Measurements from ENCODE around the gene RAD51D. TPM values are rescaled to one million over a fixed set of nuclear protein-coding genes. Genes with fewer than 3 reads are reported as not detected.

The RAD51D gene
- total RNA-seq, result 19.7 and 21.4 TPM in 2 replicates

GRCh38 chr17:35119370-35120165 is at the start of gene RAD51D:
TSS of gene RAD51D (minus strand) at chr17:35119860. CDS start at chr17:35119613, 247 bp downstream.

DNA sequence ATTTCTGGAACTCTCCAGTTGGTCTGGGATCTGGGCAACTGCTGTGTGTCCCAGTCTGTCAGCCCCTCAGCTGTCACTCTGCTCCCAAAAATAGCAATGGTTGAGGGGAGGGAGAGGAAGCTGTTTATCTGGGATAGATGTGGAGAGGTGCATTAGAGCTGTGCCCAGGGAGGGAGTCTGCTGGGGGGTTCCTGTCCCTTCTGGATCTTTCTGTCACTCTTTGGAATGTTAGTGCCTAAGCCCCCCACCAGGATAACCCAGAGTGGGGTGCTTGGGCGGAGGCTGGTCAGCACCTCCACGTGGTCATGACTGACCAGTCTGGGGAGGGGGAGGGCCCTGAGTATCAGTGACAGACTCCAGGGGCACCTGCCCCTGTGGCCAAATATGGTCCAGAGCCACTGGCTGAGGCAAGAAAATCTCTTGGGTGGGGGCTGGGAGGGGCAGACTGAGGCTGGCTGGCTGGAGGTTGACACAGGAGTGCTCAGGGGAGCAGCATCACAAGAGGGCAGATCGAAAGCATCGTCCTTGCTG is 27.8 kb upstream of the RAD51D start, which contains the start of gene UNC45B:
Gene UNC45B (plus strand): TSS at position 443 of the 531 bp plus-strand sequence. CDS start 447 bp downstream, outside the sequence.

DNA sequence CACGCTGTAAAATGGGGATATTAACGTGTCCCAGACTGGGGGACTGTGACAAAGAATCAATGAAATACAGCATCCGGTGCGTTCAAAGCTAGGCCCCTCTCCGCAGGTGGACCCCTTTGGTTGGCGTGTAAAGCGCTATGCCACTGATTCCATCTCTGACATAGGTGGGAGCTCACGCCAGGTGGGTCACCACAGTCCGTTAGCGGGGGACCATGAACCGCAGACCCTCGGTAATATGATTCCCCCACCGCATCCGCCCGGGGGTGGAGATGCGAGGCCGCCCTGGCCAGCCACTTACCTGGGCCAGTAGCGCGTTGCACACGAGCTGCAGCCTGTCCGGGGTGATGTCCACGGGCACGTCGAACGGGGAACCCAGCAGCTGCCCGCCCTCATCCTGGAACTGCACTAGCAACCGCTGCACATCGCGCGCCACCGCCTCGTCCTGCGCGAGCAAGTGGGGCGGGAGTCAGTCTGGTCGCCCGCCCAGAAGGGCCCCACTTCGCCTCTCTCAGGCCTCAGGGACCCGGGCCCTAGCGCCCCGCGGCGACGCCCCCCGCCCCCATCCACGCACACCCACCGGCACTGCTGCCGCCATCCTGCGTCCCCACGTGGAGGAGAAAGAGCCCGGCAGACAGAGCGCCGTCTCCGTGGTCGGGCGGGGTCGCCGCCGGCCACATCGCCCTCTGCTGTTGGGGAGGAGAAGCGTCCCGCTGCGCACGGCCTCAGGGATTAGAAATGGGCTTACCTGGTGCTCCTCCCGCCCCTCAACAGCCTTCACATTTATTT is 22.2 kb upstream of the RAD51D start, which contains the start of gene NLE1:
Gene NLE1 (minus strand): TSS at position 623 of the 786 bp plus-strand sequence. CDS start 28 bp downstream, at position 595.

GRCh38 chr17:35121315-35121714 is 1.7 kb upstream of the RAD51D start, which contains the start of gene FNDC8:
TSS of gene FNDC8 (plus strand) at chr17:35121615. CDS start at chr17:35121694, 79 bp downstream.

GRCh38 chr17:35063514-35064223 is 56.0 kb downstream of the RAD51D start, which contains the start of gene RFFL:
TSS of gene RFFL (minus strand) at chr17:35063707. CDS start at chr17:35026553, 37,154 bp downstream.

Small RNA genes within 50 kb of the gene (small RNA-seq; reads per million reads assigned to genes)
- gene AC004223.1, result 0.93 reads per million, percentile 16 among the genes with 10 or more reads in this experiment
- gene RNU6-840P, result not detected

Other genes starting within 250 kb of the RAD51D start
- 3.0 and 3.2 TPM in 2 replicates for gene CCT6B, start 158.4 kb downstream of the RAD51D start, total RNA-seq
- gene ZNF830, start 158.3 kb downstream of the RAD51D start, total RNA-seq, result 8.1 and 9.1 TPM in 2 replicates
- gene LIG3, start 139.3 kb downstream of the RAD51D start, total RNA-seq, result 30.8 and 47.9 TPM in 2 replicates
- 11.7 and 16.1 TPM in 2 replicates for gene RFFL, start 56.2 kb downstream of the RAD51D start, total RNA-seq
- gene FNDC8, start 1.8 kb upstream of the RAD51D start, total RNA-seq, result not detected in 2 replicates
- 17.4 and 19.2 TPM in 2 replicates for gene NLE1, start 22.4 kb upstream of the RAD51D start, total RNA-seq
- not detected in 2 replicates for gene UNC45B, start 28.0 kb upstream of the RAD51D start, total RNA-seq
- gene SLC35G3, start 74.5 kb upstream of the RAD51D start, total RNA-seq, result not detected in 2 replicates
- 96.9 and 115 TPM in 2 replicates for gene SLFN5, start 123.2 kb upstream of the RAD51D start, total RNA-seq